ENCODE results near the gene DESI2.

DNA sequence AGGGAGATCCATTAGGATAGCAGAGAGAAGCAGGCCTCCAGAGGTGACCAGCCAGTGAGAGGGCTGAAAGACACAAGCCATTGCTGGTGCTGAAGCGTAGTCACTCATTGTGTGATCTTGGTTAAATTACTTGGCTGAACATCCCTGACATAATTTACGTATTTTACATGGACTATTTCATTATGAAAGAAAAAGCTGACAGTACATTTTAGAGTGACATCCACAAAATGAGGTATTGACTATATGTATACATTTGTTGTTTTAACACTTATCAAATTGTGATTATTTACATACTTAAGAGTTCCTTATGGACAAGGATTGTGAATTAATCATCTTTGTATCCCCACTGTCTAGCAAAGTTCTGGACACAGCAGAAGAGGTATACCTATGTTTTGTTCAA lies 14.9 kb downstream of the DESI2 start:
- TF ChIP-seq, protein P1, sequence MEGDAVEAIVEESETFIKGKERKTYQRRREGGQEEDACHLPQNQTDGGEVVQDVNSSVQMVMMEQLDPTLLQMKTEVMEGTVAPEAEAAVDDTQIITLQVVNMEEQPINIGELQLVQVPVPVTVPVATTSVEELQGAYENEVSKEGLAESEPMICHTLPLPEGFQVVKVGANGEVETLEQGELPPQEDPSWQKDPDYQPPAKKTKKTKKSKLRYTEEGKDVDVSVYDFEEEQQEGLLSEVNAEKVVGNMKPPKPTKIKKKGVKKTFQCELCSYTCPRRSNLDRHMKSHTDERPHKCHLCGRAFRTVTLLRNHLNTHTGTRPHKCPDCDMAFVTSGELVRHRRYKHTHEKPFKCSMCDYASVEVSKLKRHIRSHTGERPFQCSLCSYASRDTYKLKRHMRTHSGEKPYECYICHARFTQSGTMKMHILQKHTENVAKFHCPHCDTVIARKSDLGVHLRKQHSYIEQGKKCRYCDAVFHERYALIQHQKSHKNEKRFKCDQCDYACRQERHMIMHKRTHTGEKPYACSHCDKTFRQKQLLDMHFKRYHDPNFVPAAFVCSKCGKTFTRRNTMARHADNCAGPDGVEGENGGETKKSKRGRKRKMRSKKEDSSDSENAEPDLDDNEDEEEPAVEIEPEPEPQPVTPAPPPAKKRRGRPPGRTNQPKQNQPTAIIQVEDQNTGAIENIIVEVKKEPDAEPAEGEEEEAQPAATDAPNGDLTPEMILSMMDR (IDR thresholded peaks at IDR 0.05; ENCODE audit: insufficient read depth, low read depth, low read length) = no peak
- TF ChIP-seq EZH2 (IDR thresholded peaks at IDR 0.05; ENCODE audit: insufficient read depth, low read length) = no peak
